Renal pelvis (tissue), 4 donors: ENCODE data around the gene DNAAF8. TPM values are rescaled to one million over a fixed set of nuclear protein-coding genes. Genes with fewer than 3 reads are reported as not detected.

Experiments
- DNase-seq: peaks from one replicate; pipeline ENCODE4 v3.0.0-alpha.2; 2013
- polyA plus RNA-seq, 3 donors: library from polyadenylated mRNA; unstranded; fragments of 120-200 nt; gene quantifications; one replicate each; pipeline ENCODE4 v1.2.1, GENCODE V29; 2013; ENCODE audit not compliant: insufficient read length in 3 of 3

Gene DNAAF8
- polyA plus RNA-seq, 3 donors: 2.4 to 3.0 (median 2.6) TPM

- DNase-seq: no peak
Observed at GRCh38 chr16:4750896-4751295, 16.6 kb downstream of the DNAAF8 start.

GRCh38 chr16:4752351-4753100 is 18.2 kb downstream of the DNAAF8 start:
- DNase-seq: no peak

GRCh38 chr16:4753227-4753626 is 18.9 kb downstream of the DNAAF8 start:
- DNase-seq: no peak

GRCh38 chr16:4754865-4755264 is 20.5 kb downstream of the DNAAF8 start:
- no peak for DNase-seq

- no peak for DNase-seq
Observed at GRCh38 chr16:4755687-4756086, 21.4 kb downstream of the DNAAF8 start.

GRCh38 chr16:4760221-4760910 is 26.0 kb downstream of the DNAAF8 start:
- DNase-seq: no peak

- DNase-seq: no peak
Observed at GRCh38 chr16:4762205-4762604, 27.9 kb downstream of the DNAAF8 start.

- DNase-seq: no peak
Observed at GRCh38 chr16:4763791-4764190, 29.5 kb downstream of the DNAAF8 start.

- DNase-seq: no peak
Observed at GRCh38 chr16:4765511-4766474, 31.5 kb downstream of the DNAAF8 start.

- DNase-seq: peak; percentile 96
Observed at GRCh38 chr16:4766875-4767628, 32.7 kb downstream of the DNAAF8 start, which contains the start of gene ZNF500. TSS of gene ZNF500 (minus strand) at chr16:4767162. CDS start at chr16:4765978, 1,184 bp downstream.

GRCh38 chr16:4767872-4768548 is 33.7 kb downstream of the DNAAF8 start:
- DNase-seq: no peak

- DNase-seq: peak; percentile 97
Observed at GRCh38 chr16:4768549-4769305, 34.4 kb downstream of the DNAAF8 start.

- no peak for DNase-seq
Observed at GRCh38 chr16:4769306-4769638, 34.9 kb downstream of the DNAAF8 start.

GRCh38 chr16:4771646-4772045 is 37.3 kb downstream of the DNAAF8 start:
- no peak for DNase-seq

GRCh38 chr16:4772351-4772750 is 38.0 kb downstream of the DNAAF8 start:
- no peak for DNase-seq

GRCh38 chr16:4775005-4775404 is 40.7 kb downstream of the DNAAF8 start:
- DNase-seq: no peak

GRCh38 chr16:4776141-4776705 is 41.9 kb downstream of the DNAAF8 start:
- no peak for DNase-seq

GRCh38 chr16:4777339-4778049 is 43.2 kb downstream of the DNAAF8 start:
- DNase-seq: no peak

GRCh38 chr16:4778050-4778392 is 43.7 kb downstream of the DNAAF8 start:
- no peak for DNase-seq
